ENCODE data around the gene TST.

The TST gene

GRCh38 chr22:37019309-37020191, at the start of gene TST, which contains the start of gene MPST:
Gene TST, minus strand, starts transcription at chr22:37019447. Its CDS starts 715 bp downstream, at chr22:37018732.
Gene MPST, plus strand, starts transcription at chr22:37019742. Its CDS starts 95 bp downstream, at chr22:37019837.
- peak; percentile 37 for DNase-seq

GRCh38 chr22:37068859-37069258, 49.6 kb upstream of the TST start:
- no peak for DNase-seq

GRCh38 chr22:37067428-37067827, 48.2 kb upstream of the TST start:
- DNase-seq, result no peak

GRCh38 chr22:37065961-37066360, 46.7 kb upstream of the TST start:
- no peak for DNase-seq

GRCh38 chr22:37065180-37065579, 45.9 kb upstream of the TST start:
- DNase-seq, result no peak

- DNase-seq, result no peak
These were observed 45.3 kb upstream of the TST start for GRCh38 chr22:37064553-37064952.

- DNase-seq, result no peak
These were observed 44.5 kb upstream of the TST start for GRCh38 chr22:37063431-37064420.

GRCh38 chr22:37062702-37063381, 43.6 kb upstream of the TST start:
- no peak for DNase-seq

GRCh38 chr22:37062376-37062675, 43.1 kb upstream of the TST start:
- DNase-seq, result no peak

GRCh38 chr22:37061611-37062375, 42.5 kb upstream of the TST start:
- no peak for DNase-seq

- no peak for DNase-seq
These were observed 41.8 kb upstream of the TST start for GRCh38 chr22:37060801-37061610.

- no peak for DNase-seq
These were observed 40.7 kb upstream of the TST start for GRCh38 chr22:37059876-37060449.

GRCh38 chr22:37058917-37059701, 39.9 kb upstream of the TST start:
- no peak for DNase-seq

- DNase-seq, result no peak
These were observed 38.7 kb upstream of the TST start for GRCh38 chr22:37057796-37058510.

GRCh38 chr22:37057226-37057625, 38.0 kb upstream of the TST start:
- DNase-seq, result no peak

GRCh38 chr22:37056246-37056645, 37.0 kb upstream of the TST start:
- DNase-seq, result no peak

- no peak for DNase-seq
These were observed 35.5 kb upstream of the TST start for GRCh38 chr22:37054600-37055365.

GRCh38 chr22:37054056-37054395, 34.8 kb upstream of the TST start:
- DNase-seq, result no peak

All from CD4-positive, alpha-beta T cell treated with Interleukin-15 for 1 hour (primary cell).